B cell (primary cell): Measurements from ENCODE around the gene GGNBP2. TPM values are rescaled to one million over a fixed set of nuclear protein-coding genes. Genes with fewer than 3 reads are reported as not detected.

Source experiments
- ATAC-seq: fragments of 200-7000 bp; cut with Tn5 transposase; one replicate; pipeline ENCODE4 v1.10.0; 2021; ENCODE audit warnings: low read depth, mild to moderate bottlenecking, moderate number of reproducible peaks, moderate library complexity
- CTCF ChIA-PET: fragments of 350-600 bp; sonication (Branson Sonifier 250); formaldehyde crosslinking; loops from one replicate; lab custom pipeline; 2021; ENCODE audit warnings: antibody characterized with exemption, inconsistent platforms; lab: Charles Lee
- POLR2A ChIA-PET: fragments of 350-600 bp; sonication (Branson Sonifier 250); formaldehyde crosslinking; loops from one replicate; lab custom pipeline; 2021; ENCODE audit warnings: antibody characterized with exemption; lab: Charles Lee
- DNase-seq: peaks from one replicate; pipeline ENCODE4 v3.0.0; 2013
- H2AFZ ChIP-seq: 2 replicates; pipeline ENCODE4 v1.6.1; 2012; ENCODE audit warnings: mild to moderate bottlenecking, low read depth, low read length; ENCODE audit not compliant: insufficient read depth, poor library complexity, severe bottlenecking
- H3K27ac ChIP-seq, 2 donors: 1 replicate in 1 of 2; 2 replicates in 1 of 2; pipeline ENCODE4 v1.5.1; 2012 to 2013; ENCODE audit warnings: low read length in 2 of 2, mild to moderate bottlenecking in 2 of 2, moderate library complexity in 1 of 2
- H3K27me3 ChIP-seq, 4 experiments: fragments of 200-600 bp in 1 of 4; sonication (generic) in 1 of 4; replicated peaks in 1 of 4; 1 replicate in 2 of 4; 2 replicates in 2 of 4; pipeline versions ENCODE4 v1.6.1 to v1.7.0; 2013 to 2016; ENCODE audit warnings: low read length in 3 of 4, mild to moderate bottlenecking in 2 of 4, mixed read lengths in 1 of 4, moderate library complexity in 1 of 4; ENCODE audit not compliant: insufficient read depth in 4 of 4, control insufficient read depth in 3 of 4; ENCODE audit errors: control extremely low read depth in 1 of 4
- H3K36me3 ChIP-seq, 2 experiments: replicated peaks in 1 of 2; 1 replicate in 1 of 2; 2 replicates in 1 of 2; pipeline versions ENCODE4 v1.6.1 to v1.7.1; 2013; ENCODE audit warnings: low read length in 1 of 2; ENCODE audit not compliant: insufficient read depth in 2 of 2, control insufficient read depth in 1 of 2; ENCODE audit errors: control extremely low read depth in 1 of 2, extremely low read depth in 1 of 2
- H3K4me1 ChIP-seq, 2 donors: fragments of 200-600 bp in 1 of 2; sonication (generic) in 1 of 2; 1 replicate in 1 of 2; 2 replicates in 1 of 2; pipeline versions ENCODE4 v1.5.1 to v1.6.1; 2013 to 2017; ENCODE audit warnings: low read length in 2 of 2; ENCODE audit not compliant: control insufficient read depth in 2 of 2, insufficient read depth in 2 of 2
- H3K4me2 ChIP-seq: replicated peaks from 2 replicates; pipeline ENCODE3; 2012; ENCODE audit warnings: mild to moderate bottlenecking, low read depth, low read length; ENCODE audit not compliant: poor library complexity, severe bottlenecking
- H3K4me3 ChIP-seq, 5 experiments: fragments of 200-600 bp in 1 of 5; sonication (generic) in 1 of 5; 1 replicate in 3 of 5; 2 replicates in 2 of 5; pipeline versions ENCODE4 v1.5.1 to v1.7.0; 2011 to 2016; ENCODE audit warnings: low read length in 4 of 5, mild to moderate bottlenecking in 4 of 5, low read depth in 2 of 5, control low read depth in 1 of 5, moderate library complexity in 1 of 5; ENCODE audit not compliant: insufficient read depth in 1 of 5; ENCODE audit errors: control extremely low read depth in 1 of 5, extremely low read depth in 1 of 5
- H3K79me2 ChIP-seq: fragments of 200-600 bp; sonication (generic); one replicate; pipeline ENCODE4 v1.6.0; 2016; ENCODE audit warnings: low read length; ENCODE audit not compliant: control insufficient read depth, insufficient read depth
- H3K9ac ChIP-seq: fragments of 200-600 bp; sonication (generic); 2 replicates; pipeline ENCODE4 v1.6.1; 2017; ENCODE audit warnings: mild to moderate bottlenecking, low read length, moderate library complexity
- H3K9me3 ChIP-seq, 3 donors: one replicate each; pipeline versions ENCODE4 v1.6.1 to v1.7.1; 2013; ENCODE audit warnings: low read length in 2 of 3; ENCODE audit not compliant: control insufficient read depth in 2 of 3, insufficient read depth in 1 of 3; ENCODE audit errors: control extremely low read depth in 1 of 3
- H4K20me1 ChIP-seq: 2 replicates; pipeline ENCODE4 v1.6.0; 2012; ENCODE audit warnings: mild to moderate bottlenecking, low read length; ENCODE audit not compliant: insufficient read depth, control insufficient read depth, poor library complexity, severe bottlenecking
- H3K27ac Mint-ChIP-seq: one replicate; pipeline ENCODE4 v1.8.0; 2021; ENCODE audit warnings: mixed read lengths
- H3K27me3 Mint-ChIP-seq: one replicate; pipeline ENCODE4 v1.8.0; 2021; ENCODE audit warnings: mixed read lengths
- H3K4me1 Mint-ChIP-seq: one replicate; pipeline ENCODE4 v1.8.0; 2021; ENCODE audit warnings: mixed read lengths
- H3K4me3 Mint-ChIP-seq: one replicate; pipeline ENCODE4 v1.8.0; 2021; ENCODE audit warnings: mixed read lengths
- H3K9me3 Mint-ChIP-seq: one replicate; pipeline ENCODE4 v1.8.0; 2022; ENCODE audit warnings: mixed read lengths; ENCODE audit not compliant: insufficient read depth
- EZH2 ChIP-seq: IDR thresholded peaks from 2 replicates; pipeline ENCODE4 v1.6.1; 2012; ENCODE audit warnings: borderline replicate concordance, low read depth, mild to moderate bottlenecking, moderate library complexity, low read length; ENCODE audit not compliant: insufficient read depth, poor library complexity, severe bottlenecking
- WGBS: methylation state at CpG from one replicate; pipeline ENCODE4 v1.1.5; 2013; ENCODE audit warnings: missing lambda C conversion rate; ENCODE audit not compliant: insufficient coverage; 5-methylcytosine and 5-hydroxymethylcytosine counted together
- intact Hi-C: fragments of 100-400 bp; cut with micrococcal nuclease; formaldehyde crosslinking; loops from one replicate; pipeline ENCODE4 v1.10.0; 2022
- polyA plus RNA-seq: library from polyadenylated mRNA; depleted of rRNA; stranded (reverse); fragments of >200 nt; gene quantifications from 2 replicates; pipeline ENCODE4 v1.2.3, GENCODE V29; 2012
- total RNA-seq, 2 donors: library from RNA; stranded (reverse); fragments of 120-200 nt in 1 of 2; gene quantifications; 1 replicate in 1 of 2; 2 replicates in 1 of 2; pipeline versions ENCODE4 v1.2.3 to v1.2.4, GENCODE V29; 2013 to 2022
- TF ChIP-seq, protein P1 (sequence below): fragments of 200-600 bp; IDR thresholded peaks from one replicate; pipeline ENCODE4 v1.8.0; 2022; ENCODE audit warnings: antibody characterized with exemption, mild to moderate bottlenecking

Gene GGNBP2
- total and polyA plus RNA-seq, 2 donors (not counting 1 experiment from before 2014, with no cell fraction given), result 107 to 137 TPM

DNA sequence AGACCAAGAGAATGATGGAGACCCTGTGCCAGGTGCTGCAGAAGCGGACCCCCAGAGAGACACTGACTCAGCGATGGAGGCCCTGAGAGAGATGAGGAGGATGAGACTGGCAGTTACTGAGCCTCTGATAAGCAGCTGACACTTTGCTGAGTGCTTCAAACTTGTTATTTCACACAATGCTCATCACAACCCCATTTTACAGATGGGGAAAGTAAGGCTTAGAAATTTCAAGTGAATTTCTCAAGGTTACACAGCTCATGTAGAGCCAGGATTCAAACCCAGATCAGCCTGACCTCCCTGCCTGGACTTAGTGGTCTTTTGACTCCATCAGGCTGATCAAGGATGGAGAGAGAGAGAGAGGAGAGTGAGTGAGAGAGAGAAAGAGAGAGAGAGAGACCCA, 83.9 kb downstream of the GGNBP2 start:
- Histone ChIP-seq H3K4me2 (no peak overlapping the region), H3K27ac (no peak overlapping the region), H3K9ac (no peak overlapping the region), H4K20me1 (no peaks in the 10 kb centered on the region), H3K79me2 (no peaks in the 10 kb centered on the region), H3K36me3 (no peaks in the 10 kb centered on the region), H3K4me3 (no peak overlapping the region), H3K27me3 (peaks cover 0 to 4% (median 1%) of the 10 kb centered on the region in 4 experiments), H3K4me1 (no peaks in the 10 kb centered on the region), H3K9me3 (no peaks in the 10 kb centered on the region), H2AFZ (no peak overlapping the region)
- no peaks in the 10 kb centered on the region for H3K9me3 Mint-ChIP-seq
- no peaks in the 10 kb centered on the region for H3K4me1 Mint-ChIP-seq
- POLR2A ChIA-PET, result no interaction called here
- no peak for ATAC-seq
- WGBS, result no CpG with 5 or more reads among the region's 2 CpGs
- no peak overlapping the region for H3K27ac Mint-ChIP-seq
- no peak overlapping the region for H3K4me3 Mint-ChIP-seq
- no peak for DNase-seq
- CTCF ChIA-PET, result interaction anchor here (0.7 to 10.1 kb wide), 17 partner anchors 10 to 769 kb away, joined by 3 to 150 read pairs (median 4); partner anchors contain the start of genes LHX1 and MRM1
- TF ChIP-seq EZH2, result no peak
- TF ChIP-seq, protein P1, sequence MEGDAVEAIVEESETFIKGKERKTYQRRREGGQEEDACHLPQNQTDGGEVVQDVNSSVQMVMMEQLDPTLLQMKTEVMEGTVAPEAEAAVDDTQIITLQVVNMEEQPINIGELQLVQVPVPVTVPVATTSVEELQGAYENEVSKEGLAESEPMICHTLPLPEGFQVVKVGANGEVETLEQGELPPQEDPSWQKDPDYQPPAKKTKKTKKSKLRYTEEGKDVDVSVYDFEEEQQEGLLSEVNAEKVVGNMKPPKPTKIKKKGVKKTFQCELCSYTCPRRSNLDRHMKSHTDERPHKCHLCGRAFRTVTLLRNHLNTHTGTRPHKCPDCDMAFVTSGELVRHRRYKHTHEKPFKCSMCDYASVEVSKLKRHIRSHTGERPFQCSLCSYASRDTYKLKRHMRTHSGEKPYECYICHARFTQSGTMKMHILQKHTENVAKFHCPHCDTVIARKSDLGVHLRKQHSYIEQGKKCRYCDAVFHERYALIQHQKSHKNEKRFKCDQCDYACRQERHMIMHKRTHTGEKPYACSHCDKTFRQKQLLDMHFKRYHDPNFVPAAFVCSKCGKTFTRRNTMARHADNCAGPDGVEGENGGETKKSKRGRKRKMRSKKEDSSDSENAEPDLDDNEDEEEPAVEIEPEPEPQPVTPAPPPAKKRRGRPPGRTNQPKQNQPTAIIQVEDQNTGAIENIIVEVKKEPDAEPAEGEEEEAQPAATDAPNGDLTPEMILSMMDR, result no peak
- intact Hi-C loops, result loop anchor here (2.0 kb wide), 1 partner anchor 744 kb away; no protein-coding TSS in a partner anchor
- peaks cover 15% of the 10 kb centered on the region for H3K27me3 Mint-ChIP-seq

DNA sequence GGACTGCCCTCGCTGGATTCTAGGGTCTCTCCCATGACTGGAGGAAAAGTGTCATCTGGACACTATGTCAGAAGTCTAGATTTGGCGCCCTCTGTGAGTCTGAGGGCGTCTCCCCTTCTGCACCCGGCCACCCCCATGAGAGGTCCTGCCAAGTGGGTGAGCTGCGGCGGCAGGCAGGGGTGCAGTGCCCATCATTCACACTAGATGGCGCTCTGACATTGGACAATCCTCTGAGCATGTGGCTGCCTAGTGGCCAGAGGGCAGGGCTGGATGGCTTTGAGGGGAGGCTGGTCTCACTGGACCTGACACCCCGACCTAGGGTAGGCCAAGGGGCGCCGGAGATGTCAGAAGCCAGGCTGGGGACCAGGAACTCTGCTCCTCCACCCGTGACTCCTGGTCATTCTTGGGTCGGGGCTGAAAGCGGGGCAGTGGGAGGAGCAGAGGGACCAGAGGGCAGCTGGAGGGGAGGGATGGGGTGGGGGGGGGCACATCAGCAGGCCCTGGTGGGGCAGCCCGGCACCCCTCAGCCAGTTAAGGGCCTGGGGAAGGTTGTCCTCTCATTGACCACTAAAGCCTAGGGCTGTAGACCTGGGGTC, 84.6 kb downstream of the GGNBP2 start:
- H3K9ac ChIP-seq, result no peak overlapping the region
- intact Hi-C loops, result loop anchor here (2.0 kb wide), 1 partner anchor 743 kb away; no protein-coding TSS in a partner anchor
- H3K27ac Mint-ChIP-seq, result no peak overlapping the region
- TF ChIP-seq, protein P1, result peak; percentile 99
- no peak for TF ChIP-seq EZH2
- no peaks in the 10 kb centered on the region for H3K9me3 Mint-ChIP-seq
- peak; percentile 80 for DNase-seq
- no peak overlapping the region for H3K27ac ChIP-seq
- H3K36me3 ChIP-seq, result no peaks in the 10 kb centered on the region
- H4K20me1 ChIP-seq, result no peaks in the 10 kb centered on the region
- ChIA-PET CTCF (interaction anchor here (0.7 to 10.1 kb wide), 18 partner anchors 9 to 768 kb away, joined by 3 to 150 read pairs (median 4); partner anchors contain the start of genes LHX1 and MRM1), POLR2A (no interaction called here)
- no peaks in the 10 kb centered on the region for H3K4me1 ChIP-seq
- H3K4me1 Mint-ChIP-seq, result no peaks in the 10 kb centered on the region
- no peaks in the 10 kb centered on the region for H3K9me3 ChIP-seq
- WGBS, result 29% methylated on average over 10 of the region's 14 CpGs
- peaks cover 15% of the 10 kb centered on the region for H3K27me3 Mint-ChIP-seq
- H3K79me2 ChIP-seq, result no peaks in the 10 kb centered on the region
- peaks cover 0 to 5% (median 2%) of the 10 kb centered on the region in 4 experiments for H3K27me3 ChIP-seq
- H3K4me2 ChIP-seq, result no peak overlapping the region
- no peak overlapping the region for H2AFZ ChIP-seq
- ATAC-seq, result peak; percentile 93
- H3K4me3 Mint-ChIP-seq, result no peak overlapping the region
- H3K4me3 ChIP-seq, result no peak overlapping the region
